CD4-positive, alpha-beta memory T cell (primary cell): ENCODE results near the gene PRKG1. TPM values are rescaled to one million over a fixed set of nuclear protein-coding genes. Genes with fewer than 3 reads are reported as not detected.

Experiments
- CTCF ChIA-PET: fragments of 350-600 bp; sonication (Branson Sonifier 250); formaldehyde crosslinking; loops from one replicate; lab custom pipeline; 2021; ENCODE audit warnings: inconsistent platforms; ENCODE audit not compliant: partially characterized antibody; lab: Charles Lee
- POLR2A ChIA-PET: fragments of 350-600 bp; sonication (Branson Sonifier 250); formaldehyde crosslinking; loops from one replicate; lab custom pipeline; 2021; ENCODE audit not compliant: partially characterized antibody; lab: Charles Lee
- DNase-seq, 5 donors: peaks; one replicate each; pipeline versions ENCODE4 v3.0.0 to v3.0.0-alpha.2; 2020 to 2022; ENCODE audit warnings: mixed read lengths in 1 of 5
- H3K27ac ChIP-seq: one replicate; pipeline ENCODE4 v1.7.0; 2013; ENCODE audit warnings: low read depth, low read length
- H3K27me3 ChIP-seq: 2 replicates; pipeline ENCODE4 v1.7.0; 2013; ENCODE audit warnings: mild to moderate bottlenecking, low read length, moderate library complexity; ENCODE audit not compliant: insufficient read depth
- H3K36me3 ChIP-seq: 2 replicates; pipeline ENCODE4 v1.7.0; 2013; ENCODE audit warnings: mild to moderate bottlenecking, low read length, moderate library complexity; ENCODE audit not compliant: insufficient read depth
- H3K4me1 ChIP-seq: 2 replicates; pipeline ENCODE4 v1.7.0; 2013; ENCODE audit warnings: mild to moderate bottlenecking, low read length, moderate library complexity; ENCODE audit not compliant: insufficient read depth
- H3K4me3 ChIP-seq, 2 donors: one replicate each; pipeline ENCODE4 v1.7.0; 2013; ENCODE audit warnings: low read length in 2 of 2, mild to moderate bottlenecking in 1 of 2
- H3K9me3 ChIP-seq, 2 donors: one replicate each; pipeline ENCODE4 v1.7.0; 2013; ENCODE audit warnings: low read length in 2 of 2, control low read depth in 1 of 2; ENCODE audit not compliant: control insufficient read depth in 1 of 2
- H3K27ac Mint-ChIP-seq, 7 donors: one replicate each; pipeline ENCODE4 v1.8.0; 2020 to 2021; ENCODE audit warnings: mixed read lengths in 7 of 7, mild to moderate bottlenecking in 6 of 7, inconsistent platforms in 3 of 7, moderate library complexity in 3 of 7
- H3K27me3 Mint-ChIP-seq, 2 donors: one replicate each; pipeline ENCODE4 v1.8.0; 2020 to 2021; ENCODE audit warnings: mixed read lengths in 2 of 2
- H3K36me3 Mint-ChIP-seq, 2 donors: one replicate each; pipeline ENCODE4 v1.8.0; 2020 to 2021; ENCODE audit warnings: mixed read lengths in 2 of 2, inconsistent platforms in 1 of 2, mild to moderate bottlenecking in 1 of 2
- H3K4me1 Mint-ChIP-seq, 4 donors: one replicate each; pipeline ENCODE4 v1.8.0; 2020 to 2021; ENCODE audit warnings: mixed read lengths in 4 of 4, mild to moderate bottlenecking in 1 of 4
- H3K4me3 Mint-ChIP-seq, 8 donors: one replicate each; pipeline ENCODE4 v1.8.0; 2020 to 2021; ENCODE audit warnings: mixed read lengths in 8 of 8, mild to moderate bottlenecking in 7 of 8, moderate library complexity in 6 of 8, inconsistent platforms in 3 of 8
- H3K9me3 Mint-ChIP-seq, 8 donors: one replicate each; pipeline ENCODE4 v1.8.0; 2020 to 2021; ENCODE audit warnings: mixed read lengths in 8 of 8, mild to moderate bottlenecking in 5 of 8, inconsistent platforms in 3 of 8, moderate library complexity in 1 of 8
- intact Hi-C: fragments of 100-400 bp; cut with micrococcal nuclease; formaldehyde crosslinking; loops from one replicate; pipeline ENCODE4 v1.15.1; 2023
- polyA plus RNA-seq, 2 donors: library from polyadenylated mRNA; unstranded; fragments of 300-500 nt; fragmentation: Illumina TruSeq; gene quantifications; one replicate each; pipeline ENCODE4 v1.2.3, GENCODE V29; 2021
- total RNA-seq, 2 experiments: library from RNA; stranded (reverse); gene quantifications; one replicate each; pipeline ENCODE4 v1.2.3, GENCODE V29; 2021

PRKG1 gene
- total and polyA plus RNA-seq, 4 experiments from 2014 or later, result 0.06 to 0.20 TPM; not detected in 2

DNA sequence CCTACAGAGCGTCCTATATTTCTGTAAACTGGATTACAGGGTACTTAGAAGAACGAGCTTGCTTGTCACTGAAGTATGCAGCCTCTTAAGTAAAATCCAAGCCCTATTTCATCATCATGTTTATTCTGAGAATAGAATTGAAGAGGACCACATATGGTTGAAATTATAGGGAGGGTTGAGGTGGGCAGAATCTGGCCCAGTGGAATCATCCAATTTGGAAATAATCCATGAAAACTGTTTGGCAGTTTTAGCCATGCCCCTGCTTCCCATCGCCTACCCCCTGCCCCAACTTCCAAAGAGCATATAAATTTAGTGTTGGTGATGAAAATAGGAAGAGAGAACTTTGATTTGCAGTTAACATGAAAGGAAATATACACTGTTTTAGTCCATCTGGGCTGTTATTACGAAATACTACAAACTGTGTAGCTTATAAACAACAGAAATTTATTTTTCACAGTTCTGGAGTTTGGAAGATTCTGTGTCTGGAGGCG lies 150.4 kb downstream of the PRKG1 start:
- no peak for DNase-seq
- Histone ChIP-seq H3K27ac (no peak overlapping the region), H3K27me3 (no peaks in the 10 kb centered on the region), H3K4me1 (no peaks in the 10 kb centered on the region), H3K9me3 (no peaks in the 10 kb centered on the region), H3K4me3 (no peak overlapping the region), H3K36me3 (no peaks in the 10 kb centered on the region)
- no peaks in the 10 kb centered on the region for H3K27me3 Mint-ChIP-seq
- H3K9me3 Mint-ChIP-seq, result no peaks in the 10 kb centered on the region
- ChIA-PET CTCF (no interaction called here), POLR2A (no interaction called here)
- H3K36me3 Mint-ChIP-seq, result no peaks in the 10 kb centered on the region
- H3K27ac Mint-ChIP-seq, result no peak overlapping the region
- intact Hi-C loops, result no loop called here
- H3K4me1 Mint-ChIP-seq, result no peaks in the 10 kb centered on the region
- no peak overlapping the region for H3K4me3 Mint-ChIP-seq

DNA sequence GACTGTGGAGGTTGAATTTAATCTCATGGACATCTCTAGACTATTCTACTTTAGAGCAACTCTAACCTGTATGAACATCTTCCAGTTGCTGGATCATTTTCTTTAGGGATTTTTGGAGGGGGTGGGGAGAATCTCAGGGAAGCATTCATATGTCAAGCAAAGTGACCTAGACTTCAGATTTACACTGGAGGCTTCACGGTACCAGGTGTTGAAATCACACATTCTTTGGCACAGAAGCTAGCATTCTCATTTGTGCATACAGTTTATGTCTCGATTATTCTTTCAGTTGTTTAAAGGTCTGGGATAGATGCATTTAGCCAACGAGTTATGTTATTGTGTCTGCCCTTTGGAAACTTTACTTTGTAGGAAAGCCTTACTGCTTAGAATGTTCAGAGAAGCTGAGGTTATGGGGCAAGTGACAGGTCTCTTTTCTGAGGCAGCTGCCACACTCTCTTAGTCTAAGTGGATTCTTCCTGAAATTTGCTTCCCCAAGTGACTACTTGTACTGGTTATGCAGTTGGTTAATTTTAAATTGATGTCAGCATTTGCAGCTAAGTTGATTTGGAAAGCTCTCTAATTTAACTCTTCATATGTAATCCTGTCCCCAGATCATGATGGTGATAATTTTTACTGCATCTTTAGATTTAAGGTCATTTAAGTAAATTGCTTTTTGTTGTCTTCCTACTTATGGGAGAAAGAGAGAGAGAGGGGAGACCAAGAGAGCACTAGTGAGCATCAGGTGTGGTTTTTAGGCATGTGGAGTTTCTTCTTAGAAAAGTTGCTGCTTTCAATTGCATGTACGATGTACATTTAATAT lies 153.8 kb downstream of the PRKG1 start:
- Mint-ChIP-seq H3K36me3 (no peaks in the 10 kb centered on the region), H3K27me3 (no peaks in the 10 kb centered on the region), H3K4me3 (no peak overlapping the region), H3K27ac (no peak overlapping the region), H3K9me3 (no peaks in the 10 kb centered on the region), H3K4me1 (no peaks in the 10 kb centered on the region)
- H3K36me3 ChIP-seq, result no peaks in the 10 kb centered on the region
- H3K27ac ChIP-seq, result no peak overlapping the region
- no peaks in the 10 kb centered on the region for H3K9me3 ChIP-seq
- no peaks in the 10 kb centered on the region for H3K27me3 ChIP-seq
- ChIA-PET CTCF (no interaction called here), POLR2A (no interaction called here)
- H3K4me1 ChIP-seq, result no peaks in the 10 kb centered on the region
- H3K4me3 ChIP-seq, result no peak overlapping the region
- intact Hi-C loops, result no loop called here
- DNase-seq, result no peak

DNA sequence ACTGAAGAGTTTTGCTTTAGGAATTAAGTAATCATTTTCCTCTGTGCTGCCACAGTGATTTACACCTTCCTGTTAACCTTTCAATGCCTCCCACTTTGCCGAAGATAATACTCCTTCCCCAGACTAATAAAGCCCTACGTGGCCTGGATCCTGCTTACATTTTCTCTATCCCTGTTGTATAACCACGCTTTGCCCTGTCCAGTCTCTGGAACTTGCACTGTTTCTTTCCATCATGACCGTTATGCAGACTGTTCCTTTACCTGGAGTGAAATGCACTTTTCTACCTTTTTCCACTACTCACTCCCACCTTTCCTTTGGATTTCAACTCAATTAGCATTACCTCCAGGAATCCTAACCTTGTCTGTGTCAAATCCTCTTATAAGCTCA lies 154.4 kb downstream of the PRKG1 start:
- intact Hi-C loops, result no loop called here
- H3K36me3 ChIP-seq, result no peaks in the 10 kb centered on the region
- H3K4me3 ChIP-seq, result no peak overlapping the region
- no peak overlapping the region for H3K27ac Mint-ChIP-seq
- no peaks in the 10 kb centered on the region for H3K4me1 Mint-ChIP-seq
- H3K4me3 Mint-ChIP-seq, result no peak overlapping the region
- ChIA-PET CTCF (no interaction called here), POLR2A (no interaction called here)
- H3K9me3 ChIP-seq, result no peaks in the 10 kb centered on the region
- no peak overlapping the region for H3K27ac ChIP-seq
- H3K27me3 Mint-ChIP-seq, result no peaks in the 10 kb centered on the region
- H3K9me3 Mint-ChIP-seq, result no peaks in the 10 kb centered on the region
- no peaks in the 10 kb centered on the region for H3K27me3 ChIP-seq
- H3K4me1 ChIP-seq, result no peaks in the 10 kb centered on the region
- DNase-seq, result no peak
- no peaks in the 10 kb centered on the region for H3K36me3 Mint-ChIP-seq

DNA sequence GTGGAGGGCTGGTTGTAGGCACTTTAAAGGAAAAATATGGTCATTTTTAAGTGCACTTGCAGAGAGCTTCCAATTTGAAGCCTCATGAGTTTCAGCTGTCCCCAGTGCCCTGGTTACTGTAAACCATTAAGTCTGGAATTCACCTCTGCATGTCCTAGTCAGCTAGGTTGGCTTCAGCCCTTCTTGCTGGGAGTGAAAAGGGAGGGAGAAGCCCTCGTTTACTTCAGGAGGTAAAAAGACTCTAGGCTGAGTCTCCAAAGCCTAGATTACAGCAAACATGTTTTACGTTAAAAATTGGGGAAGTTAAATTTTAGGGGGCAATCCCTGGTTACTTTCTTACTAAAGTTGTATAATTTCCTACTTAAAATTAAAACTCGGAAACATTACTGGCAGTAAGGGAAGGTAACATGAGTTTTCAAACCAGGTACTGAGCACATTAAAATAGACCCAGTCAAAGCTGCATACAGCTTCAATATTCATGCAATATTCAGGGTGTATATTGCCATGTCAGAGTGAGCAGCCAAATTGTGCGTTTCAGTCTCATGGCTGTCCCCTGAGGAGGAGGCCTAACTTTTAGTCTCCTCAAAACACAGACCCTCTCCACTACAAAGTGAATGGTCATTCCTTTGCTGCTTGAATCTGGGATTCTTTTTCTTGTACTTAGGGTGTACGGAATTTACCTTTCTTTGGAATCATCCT lies 156.7 kb downstream of the PRKG1 start:
- no peak overlapping the region for H3K27ac Mint-ChIP-seq
- no peaks in the 10 kb centered on the region for H3K4me1 Mint-ChIP-seq
- POLR2A ChIA-PET, result no interaction called here
- H3K9me3 ChIP-seq, result no peaks in the 10 kb centered on the region
- no peaks in the 10 kb centered on the region for H3K4me1 ChIP-seq
- H3K9me3 Mint-ChIP-seq, result no peaks in the 10 kb centered on the region
- H3K36me3 ChIP-seq, result no peaks in the 10 kb centered on the region
- DNase-seq, result no peak
- H3K27me3 Mint-ChIP-seq, result no peaks in the 10 kb centered on the region
- no peaks in the 10 kb centered on the region for H3K36me3 Mint-ChIP-seq
- CTCF ChIA-PET, result no interaction called here
- H3K27me3 ChIP-seq, result no peaks in the 10 kb centered on the region
- no peak overlapping the region for H3K27ac ChIP-seq
- H3K4me3 ChIP-seq, result no peak overlapping the region
- intact Hi-C loops, result no loop called here
- H3K4me3 Mint-ChIP-seq, result no peak overlapping the region

DNA sequence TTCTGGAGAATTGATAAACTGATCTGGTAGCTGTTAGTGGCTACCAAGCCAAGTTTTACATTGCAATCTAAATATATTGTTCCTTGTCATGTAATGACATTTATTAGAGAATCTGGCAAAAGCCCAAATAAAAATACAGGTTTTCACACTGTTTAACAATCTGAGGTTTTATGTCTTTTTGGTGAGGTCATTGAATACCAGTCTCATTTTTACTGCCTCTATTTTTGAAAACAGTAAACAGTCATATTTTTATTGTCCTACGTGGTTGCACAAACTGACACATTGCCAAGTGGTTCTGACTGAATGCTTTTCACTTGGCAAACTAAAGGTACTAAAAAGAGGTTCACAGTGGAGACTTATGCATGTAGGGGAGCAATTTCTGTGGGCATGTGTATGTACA lies 157.5 kb downstream of the PRKG1 start:
- no peaks in the 10 kb centered on the region for H3K36me3 Mint-ChIP-seq
- H3K36me3 ChIP-seq, result no peaks in the 10 kb centered on the region
- H3K4me1 ChIP-seq, result no peaks in the 10 kb centered on the region
- H3K4me3 Mint-ChIP-seq, result no peak overlapping the region
- ChIA-PET CTCF (no interaction called here), POLR2A (no interaction called here)
- H3K9me3 Mint-ChIP-seq, result no peaks in the 10 kb centered on the region
- no peaks in the 10 kb centered on the region for H3K9me3 ChIP-seq
- no peak overlapping the region for H3K27ac Mint-ChIP-seq
- H3K27me3 ChIP-seq, result no peaks in the 10 kb centered on the region
- no peak overlapping the region for H3K27ac ChIP-seq
- H3K4me3 ChIP-seq, result no peak overlapping the region
- intact Hi-C loops, result no loop called here
- DNase-seq, result no peak
- no peaks in the 10 kb centered on the region for H3K27me3 Mint-ChIP-seq
- no peaks in the 10 kb centered on the region for H3K4me1 Mint-ChIP-seq

DNA sequence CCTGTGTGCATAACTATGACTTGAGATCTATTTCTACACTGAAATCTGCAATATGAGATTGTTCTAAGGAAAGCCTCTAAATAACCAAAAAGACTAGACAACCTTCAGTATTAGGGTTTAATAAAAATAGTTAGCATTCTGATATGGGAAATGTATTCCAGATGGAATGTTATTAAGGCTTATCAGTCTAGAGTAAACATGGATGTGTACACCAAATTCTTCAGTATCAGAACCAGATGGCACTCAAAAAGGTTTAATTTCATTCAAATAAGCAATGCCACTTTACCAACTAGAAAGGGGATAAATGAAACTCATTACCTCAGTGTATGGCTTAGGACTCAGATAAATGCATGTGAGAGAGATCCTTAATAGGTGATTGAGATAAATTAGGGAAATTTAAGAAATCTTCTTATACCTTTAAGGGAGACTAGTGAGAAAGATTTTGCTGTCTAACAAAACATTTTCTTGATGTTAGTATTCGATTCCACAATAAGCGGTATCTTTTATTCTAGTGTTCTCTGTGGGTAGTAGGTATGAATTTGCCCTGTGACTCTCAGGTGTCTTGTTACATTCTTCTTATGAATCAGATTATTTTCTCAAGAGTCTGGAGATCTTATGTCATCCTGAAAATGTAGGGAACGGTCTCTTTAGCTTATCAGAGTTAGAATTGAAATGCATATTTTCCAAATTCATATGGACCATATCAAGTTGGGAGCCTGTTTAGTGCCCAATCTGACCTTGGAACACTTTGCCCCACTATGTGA lies 159.2 kb downstream of the PRKG1 start:
- no peaks in the 10 kb centered on the region for H3K9me3 Mint-ChIP-seq
- ChIA-PET CTCF (no interaction called here), POLR2A (no interaction called here)
- H3K4me1 ChIP-seq, result no peaks in the 10 kb centered on the region
- no peak overlapping the region for H3K27ac Mint-ChIP-seq
- intact Hi-C loops, result no loop called here
- no peak overlapping the region for H3K4me3 ChIP-seq
- no peaks in the 10 kb centered on the region for H3K27me3 Mint-ChIP-seq
- H3K4me1 Mint-ChIP-seq, result no peaks in the 10 kb centered on the region
- no peaks in the 10 kb centered on the region for H3K9me3 ChIP-seq
- no peak overlapping the region for H3K4me3 Mint-ChIP-seq
- no peak for DNase-seq
- H3K27me3 ChIP-seq, result no peaks in the 10 kb centered on the region
- no peak overlapping the region for H3K27ac ChIP-seq
- no peaks in the 10 kb centered on the region for H3K36me3 Mint-ChIP-seq
- no peaks in the 10 kb centered on the region for H3K36me3 ChIP-seq

DNA sequence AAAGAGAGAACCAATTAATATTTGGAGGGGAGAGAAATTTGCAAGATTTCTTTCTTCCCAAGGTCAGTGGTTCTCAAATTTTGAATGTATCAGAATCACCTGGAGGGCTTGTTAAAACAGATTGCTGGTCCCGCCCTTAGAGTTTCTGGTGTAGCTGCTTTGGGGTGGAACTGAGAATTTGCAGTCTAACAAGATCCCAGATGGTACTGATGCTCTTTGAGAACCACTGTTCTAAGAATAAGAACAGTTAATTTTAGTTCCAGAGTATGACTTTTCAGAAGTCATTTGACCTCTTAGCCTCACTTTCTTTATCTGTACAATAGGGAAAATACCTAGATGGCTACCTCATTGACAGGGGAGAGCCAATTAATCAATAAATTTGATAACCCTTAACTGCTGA lies 161.6 kb downstream of the PRKG1 start:
- DNase-seq, result no peak
- ChIA-PET POLR2A (no interaction called here), CTCF (no interaction called here)
- Histone ChIP-seq H3K27me3 (no peaks in the 10 kb centered on the region), H3K4me1 (no peaks in the 10 kb centered on the region), H3K36me3 (no peaks in the 10 kb centered on the region), H3K4me3 (no peak overlapping the region), H3K9me3 (no peaks in the 10 kb centered on the region), H3K27ac (no peak overlapping the region)
- Mint-ChIP-seq H3K27me3 (no peaks in the 10 kb centered on the region), H3K9me3 (no peaks in the 10 kb centered on the region), H3K27ac (no peak overlapping the region), H3K4me3 (no peak overlapping the region), H3K4me1 (no peaks in the 10 kb centered on the region), H3K36me3 (no peaks in the 10 kb centered on the region)
- intact Hi-C loops, result no loop called here
